ENCODE measurements around the gene PATZ1.
"Not testable (repeated sequence)": the region's sequence is repeated elsewhere in the genome, so short reads cannot be mapped to it uniquely, and the experiment has no call there.

DNA sequence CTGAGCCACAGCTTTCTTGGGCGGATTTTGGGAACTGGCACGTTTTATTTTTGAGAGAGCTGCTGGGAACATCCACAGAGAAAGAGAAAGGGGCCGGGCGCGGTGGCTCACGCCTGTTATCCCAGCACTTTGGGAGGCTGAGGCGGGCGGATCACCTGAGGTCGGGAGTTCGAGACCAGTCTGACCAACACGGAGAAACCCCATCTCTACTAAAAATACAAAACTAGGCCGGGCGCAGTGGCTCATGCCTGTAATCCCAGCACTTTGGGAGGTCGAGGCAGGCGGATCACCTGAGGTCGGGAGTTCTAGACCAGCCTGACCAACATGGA lies 1.8 kb upstream of the PATZ1 start:
- TF ChIP-seq, protein P1, sequence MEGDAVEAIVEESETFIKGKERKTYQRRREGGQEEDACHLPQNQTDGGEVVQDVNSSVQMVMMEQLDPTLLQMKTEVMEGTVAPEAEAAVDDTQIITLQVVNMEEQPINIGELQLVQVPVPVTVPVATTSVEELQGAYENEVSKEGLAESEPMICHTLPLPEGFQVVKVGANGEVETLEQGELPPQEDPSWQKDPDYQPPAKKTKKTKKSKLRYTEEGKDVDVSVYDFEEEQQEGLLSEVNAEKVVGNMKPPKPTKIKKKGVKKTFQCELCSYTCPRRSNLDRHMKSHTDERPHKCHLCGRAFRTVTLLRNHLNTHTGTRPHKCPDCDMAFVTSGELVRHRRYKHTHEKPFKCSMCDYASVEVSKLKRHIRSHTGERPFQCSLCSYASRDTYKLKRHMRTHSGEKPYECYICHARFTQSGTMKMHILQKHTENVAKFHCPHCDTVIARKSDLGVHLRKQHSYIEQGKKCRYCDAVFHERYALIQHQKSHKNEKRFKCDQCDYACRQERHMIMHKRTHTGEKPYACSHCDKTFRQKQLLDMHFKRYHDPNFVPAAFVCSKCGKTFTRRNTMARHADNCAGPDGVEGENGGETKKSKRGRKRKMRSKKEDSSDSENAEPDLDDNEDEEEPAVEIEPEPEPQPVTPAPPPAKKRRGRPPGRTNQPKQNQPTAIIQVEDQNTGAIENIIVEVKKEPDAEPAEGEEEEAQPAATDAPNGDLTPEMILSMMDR (IDR thresholded peaks at IDR 0.05): not testable (repeated sequence)
- not testable (repeated sequence) for TF ChIP-seq ZFX (IDR thresholded peaks at IDR 0.05; ENCODE audit: borderline replicate concordance)

All from 22Rv1 (cell line).